Measurements from ENCODE around the gene LMX1A.

DNA sequence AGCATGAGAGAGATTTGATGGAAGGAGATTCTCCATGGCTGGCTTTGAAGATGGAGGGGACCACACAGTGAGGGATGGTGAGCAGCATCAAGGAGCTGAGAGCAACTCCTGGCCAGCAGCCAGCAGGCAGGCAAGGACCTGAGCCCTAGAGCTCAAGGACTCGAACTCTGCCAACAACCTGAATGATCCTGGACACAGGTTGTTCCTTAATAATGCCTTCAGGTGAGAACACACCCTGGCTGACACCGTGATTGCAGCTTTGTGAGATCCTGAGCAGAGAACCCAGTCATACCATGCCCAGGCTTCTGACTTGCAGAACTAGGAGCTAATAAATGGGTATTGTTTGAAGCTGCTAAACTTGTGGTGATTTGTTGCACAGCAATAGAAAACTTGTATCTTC lies 183.1 kb downstream of the LMX1A start:
- TF ChIP-seq EZH2 (IDR thresholded peaks at IDR 0.05; ENCODE audit: borderline replicate concordance, low read depth, low read length, poor library complexity, severe bottlenecking), result no peak
- TF ChIP-seq, protein P1, sequence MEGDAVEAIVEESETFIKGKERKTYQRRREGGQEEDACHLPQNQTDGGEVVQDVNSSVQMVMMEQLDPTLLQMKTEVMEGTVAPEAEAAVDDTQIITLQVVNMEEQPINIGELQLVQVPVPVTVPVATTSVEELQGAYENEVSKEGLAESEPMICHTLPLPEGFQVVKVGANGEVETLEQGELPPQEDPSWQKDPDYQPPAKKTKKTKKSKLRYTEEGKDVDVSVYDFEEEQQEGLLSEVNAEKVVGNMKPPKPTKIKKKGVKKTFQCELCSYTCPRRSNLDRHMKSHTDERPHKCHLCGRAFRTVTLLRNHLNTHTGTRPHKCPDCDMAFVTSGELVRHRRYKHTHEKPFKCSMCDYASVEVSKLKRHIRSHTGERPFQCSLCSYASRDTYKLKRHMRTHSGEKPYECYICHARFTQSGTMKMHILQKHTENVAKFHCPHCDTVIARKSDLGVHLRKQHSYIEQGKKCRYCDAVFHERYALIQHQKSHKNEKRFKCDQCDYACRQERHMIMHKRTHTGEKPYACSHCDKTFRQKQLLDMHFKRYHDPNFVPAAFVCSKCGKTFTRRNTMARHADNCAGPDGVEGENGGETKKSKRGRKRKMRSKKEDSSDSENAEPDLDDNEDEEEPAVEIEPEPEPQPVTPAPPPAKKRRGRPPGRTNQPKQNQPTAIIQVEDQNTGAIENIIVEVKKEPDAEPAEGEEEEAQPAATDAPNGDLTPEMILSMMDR (conservative IDR thresholded peaks at IDR 0.05; ENCODE audit: low read depth, low read length), result no peak
